Stomach (tissue), 9 donors: ENCODE measurements around the gene MKLN1. TPM values are rescaled to one million over a fixed set of nuclear protein-coding genes. Genes with fewer than 3 reads are reported as not detected.

Source experiments
- DNase-seq, 2 donors: peaks; one replicate each; pipeline versions ENCODE4 v3.0.0 to v3.0.0-alpha.2; 2013 to 2019
- H3K27ac ChIP-seq, 5 donors: fragments of 200-600 bp in 4 of 5; sonication (generic) in 4 of 5; one replicate each; pipeline ENCODE4 v1.5.1; 2013 to 2019; ENCODE audit warnings: mild to moderate bottlenecking in 1 of 5, moderate library complexity in 1 of 5
- H3K27me3 ChIP-seq, 3 donors: fragments of 200-600 bp; sonication (generic); one replicate each; pipeline ENCODE4 v1.5.1; 2017 to 2019; ENCODE audit warnings: mixed run types in 1 of 3
- H3K36me3 ChIP-seq, 4 donors: fragments of 200-600 bp; sonication (generic); 1 replicate in 3 of 4; 2 replicates in 1 of 4; pipeline ENCODE4 v1.5.1; 2016 to 2019
- H3K4me1 ChIP-seq, 4 donors: fragments of 200-600 bp; sonication (generic); one replicate each; pipeline ENCODE4 v1.5.1; 2016 to 2019
- H3K4me3 ChIP-seq, 4 donors: fragments of 200-600 bp; sonication (generic) in 3 of 4; one replicate each; pipeline ENCODE4 v1.5.1; 2016 to 2019; ENCODE audit warnings: mild to moderate bottlenecking in 1 of 4
- H3K9me3 ChIP-seq, 4 donors: fragments of 200-600 bp; sonication (generic); one replicate each; pipeline ENCODE4 v1.5.1; 2016 to 2019
- CTCF ChIP-seq, 7 experiments: fragments of 450-650 bp in 4 of 7; fragments of 200-600 bp in 3 of 7; sonication (generic) in 3 of 7; IDR thresholded peaks; one replicate each; pipeline ENCODE4 v1.5.1; 2016 to 2019; ENCODE audit warnings: antibody characterized with exemption in 7 of 7, control low read depth in 2 of 7, mild to moderate bottlenecking in 1 of 7
- EP300 ChIP-seq: sonication (generic); formaldehyde crosslinking; IDR thresholded peaks from one replicate; pipeline ENCODE4 v1.6.1; 2017; ENCODE audit warnings: antibody characterized with exemption
- POLR2A ChIP-seq, 4 donors: fragments of 450-650 bp; IDR thresholded peaks; one replicate each; pipeline ENCODE4 v1.6.1; 2016; ENCODE audit warnings: antibody characterized with exemption in 4 of 4, control low read depth in 2 of 4, mild to moderate bottlenecking in 1 of 4, moderate library complexity in 1 of 4
- POLR2AphosphoS5 ChIP-seq, 3 donors: sonication (generic); formaldehyde crosslinking; IDR thresholded peaks; one replicate each; pipeline ENCODE4 v1.6.1; 2016; ENCODE audit warnings: antibody characterized with exemption in 3 of 3
- WGBS, 5 donors: extraction: QIAGEN DNeasy Blood & Tissue Kit in 3 of 5; methylation state at CpG; one replicate each; pipeline versions ENCODE4 v1.1.5 to v1.1.7; 2013 to 2018; 5-methylcytosine and 5-hydroxymethylcytosine counted together
- intact Hi-C: fragments of 100-400 bp; cut with DNase I; formaldehyde crosslinking; loops from one replicate; pipeline ENCODE4 v1.15.1; 2023; ENCODE audit warnings: low total_unique reads
- polyA plus RNA-seq, 3 donors: library from polyadenylated mRNA; stranded (reverse); fragments of 200-250 nt; gene quantifications; one replicate each; pipeline ENCODE4 v1.2.3, GENCODE V29; 2013
- total RNA-seq, 5 donors: library from RNA; depleted of rRNA; stranded (reverse); fragments of >200 nt; gene quantifications; one replicate each; pipeline versions ENCODE4 v1.1.0 to v1.2.3, GENCODE V29; 2014 to 2016
- donor health status: healthy with polysubstance abuse.
- donor health status: Bipolar disorder and iron deficiency.
- donor health status: healthy.

The MKLN1 gene
- total and polyA plus RNA-seq, 8 donors, result 9.4 to 147 (median 30.8) TPM

GRCh38 chr7:131488361-131488760 is 160.7 kb downstream of the MKLN1 start:
- H3K4me3 ChIP-seq, result no peak overlapping the region
- no peak for TF ChIP-seq EP300
- TF ChIP-seq POLR2A (IDR thresholded peaks at IDR 0.05), result no peak
- no peak for TF ChIP-seq POLR2AphosphoS5 (IDR thresholded peaks at IDR 0.05)
- no peak for TF ChIP-seq CTCF (IDR thresholded peaks at IDR 0.05)
- peaks cover 0 to 22% (median 12%) of the 10 kb centered on the region in 4 donors for H3K36me3 ChIP-seq
- H3K9me3 ChIP-seq, result no peaks in the 10 kb centered on the region
- no peaks in the 10 kb centered on the region for H3K27me3 ChIP-seq
- DNase-seq, result no peak
- H3K4me1 ChIP-seq, result peaks cover 0 to 4% (median 2%) of the 10 kb centered on the region in 4 donors
- 78 to 92% (median 87%) methylated on average over 2 of the region's 2 CpGs for WGBS, 5 donors
- no peak overlapping the region for H3K27ac ChIP-seq
- intact Hi-C loops, result no loop called here

- no peak for TF ChIP-seq CTCF (IDR thresholded peaks at IDR 0.05)
- intact Hi-C loops, result no loop called here
- H3K4me3 ChIP-seq, result no peak overlapping the region
- H3K9me3 ChIP-seq, result no peaks in the 10 kb centered on the region
- H3K4me1 ChIP-seq, result peaks cover 0 to 4% (median 2%) of the 10 kb centered on the region in 4 donors
- no peak for DNase-seq
- no peaks in the 10 kb centered on the region for H3K27me3 ChIP-seq
- 69 to 89% (median 76%) methylated on average over 1 of the region's 1 CpG for WGBS, 5 donors
- H3K27ac ChIP-seq, result no peak overlapping the region
- H3K36me3 ChIP-seq, result peaks cover 0 to 18% (median 12%) of the 10 kb centered on the region in 4 donors
Measured at GRCh38 chr7:131489196-131489595, 161.5 kb downstream of the MKLN1 start.

- no peak for TF ChIP-seq CTCF (IDR thresholded peaks at IDR 0.05)
- no peak for TF ChIP-seq POLR2A (IDR thresholded peaks at IDR 0.05)
- no peak for TF ChIP-seq POLR2AphosphoS5 (IDR thresholded peaks at IDR 0.05)
- TF ChIP-seq EP300, result no peak
- no peak overlapping the region for H3K27ac ChIP-seq
- 96 to 97% (median 96%) methylated on average over 4 of the region's 4 CpGs for WGBS, 5 donors
- no peak for DNase-seq
- no peaks in the 10 kb centered on the region for H3K27me3 ChIP-seq
- peaks cover 0 to 4% (median 2%) of the 10 kb centered on the region in 4 donors for H3K4me1 ChIP-seq
- no peak overlapping the region for H3K4me3 ChIP-seq
- H3K36me3 ChIP-seq, result peaks cover 0 to 18% (median 12%) of the 10 kb centered on the region in 4 donors
- intact Hi-C loops, result no loop called here
- no peaks in the 10 kb centered on the region for H3K9me3 ChIP-seq
Measured at GRCh38 chr7:131489881-131490280, 162.2 kb downstream of the MKLN1 start.

GRCh38 chr7:131493081-131493480 is 165.4 kb downstream of the MKLN1 start:
- Histone ChIP-seq H3K4me3 (no peak overlapping the region), H3K27ac (no peak overlapping the region), H3K27me3 (no peaks in the 10 kb centered on the region), H3K9me3 (no peaks in the 10 kb centered on the region), H3K36me3 (peaks cover 0 to 26% (median 19%) of the 10 kb centered on the region in 4 donors), H3K4me1 (peaks cover 0 to 8% (median 4%) of the 10 kb centered on the region in 4 donors)
- TF ChIP-seq POLR2A (IDR thresholded peaks at IDR 0.05) (no peak), CTCF (IDR thresholded peaks at IDR 0.05) (no peak), EP300 (no peak), POLR2AphosphoS5 (IDR thresholded peaks at IDR 0.05) (no peak)
- WGBS, 5 donors, result 77 to 87% (median 81%) methylated on average over 2 of the region's 2 CpGs
- DNase-seq, result no peak
- intact Hi-C loops, result no loop called here
